Rectal smooth muscle tissue (tissue), 1 donor: ENCODE measurements around the gene PKP4.

Experiments used
- H3K27ac ChIP-seq: one replicate; pipeline ENCODE4 v1.7.0; 2013; ENCODE audit warnings: low read depth, low read length, inconsistent platforms
- H3K27me3 ChIP-seq: one replicate; pipeline ENCODE4 v1.7.0; 2013; ENCODE audit warnings: low read length; ENCODE audit not compliant: control insufficient read depth, insufficient read depth
- H3K36me3 ChIP-seq: one replicate; pipeline ENCODE4 v1.7.0; 2013; ENCODE audit warnings: low read length; ENCODE audit not compliant: control insufficient read depth, insufficient read depth
- H3K4me1 ChIP-seq: one replicate; pipeline ENCODE4 v1.7.0; 2013; ENCODE audit warnings: low read length; ENCODE audit not compliant: control insufficient read depth, insufficient read depth
- H3K4me3 ChIP-seq: one replicate; pipeline ENCODE4 v1.7.0; 2013; ENCODE audit warnings: low read length
- H3K9ac ChIP-seq: one replicate; pipeline ENCODE4 v1.7.0; 2013; ENCODE audit warnings: low read length

Gene PKP4

GRCh38 chr2:158599609-158600008, 142.9 kb downstream of the PKP4 start:
- H3K36me3 ChIP-seq: no peaks in the 10 kb centered on the region
- H3K4me3 ChIP-seq: no peak overlapping the region
- no peak overlapping the region for H3K9ac ChIP-seq
- H3K27ac ChIP-seq: no peak overlapping the region
- no peaks in the 10 kb centered on the region for H3K4me1 ChIP-seq
- H3K27me3 ChIP-seq: no peaks in the 10 kb centered on the region

GRCh38 chr2:158600155-158600802, 143.5 kb downstream of the PKP4 start:
- no peak overlapping the region for H3K4me3 ChIP-seq
- no peak overlapping the region for H3K27ac ChIP-seq
- H3K36me3 ChIP-seq: no peaks in the 10 kb centered on the region
- no peak overlapping the region for H3K9ac ChIP-seq
- H3K27me3 ChIP-seq: no peaks in the 10 kb centered on the region
- no peaks in the 10 kb centered on the region for H3K4me1 ChIP-seq

GRCh38 chr2:158602027-158602426, 145.3 kb downstream of the PKP4 start:
- Histone ChIP-seq H3K9ac (no peak overlapping the region), H3K4me3 (no peak overlapping the region), H3K27me3 (no peaks in the 10 kb centered on the region)

DNA sequence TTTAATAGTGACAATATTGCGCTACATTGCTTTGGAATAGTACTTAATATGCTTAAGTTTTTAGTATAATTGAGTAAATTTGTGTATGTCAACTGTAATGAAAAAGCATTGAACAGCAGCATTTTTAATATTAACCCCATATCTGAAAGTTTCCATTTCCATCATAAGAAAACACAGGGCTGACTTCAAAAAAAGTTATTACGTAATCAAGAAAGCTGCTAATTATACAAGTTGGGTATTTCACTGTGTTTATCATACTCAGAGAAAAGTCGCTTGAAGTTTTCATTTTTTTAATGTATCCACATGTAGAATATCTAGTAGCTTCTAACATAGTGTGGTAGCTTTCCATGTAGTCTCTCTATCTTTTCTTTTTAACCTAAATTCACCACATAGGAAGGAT, 146.5 kb downstream of the PKP4 start:
- H3K4me1 ChIP-seq: no peaks in the 10 kb centered on the region
- H3K9ac ChIP-seq: no peak overlapping the region
- no peak overlapping the region for H3K27ac ChIP-seq
- no peak overlapping the region for H3K4me3 ChIP-seq
- no peaks in the 10 kb centered on the region for H3K27me3 ChIP-seq
- H3K36me3 ChIP-seq: no peaks in the 10 kb centered on the region

More at GRCh38 chr2:158602027-158602426, 145.3 kb downstream of the PKP4 start:
- Histone ChIP-seq H3K36me3 (no peaks in the 10 kb centered on the region), H3K4me1 (no peaks in the 10 kb centered on the region), H3K27ac (no peak overlapping the region)

- Histone ChIP-seq H3K4me1 (no peaks in the 10 kb centered on the region), H3K4me3 (no peak overlapping the region), H3K36me3 (no peaks in the 10 kb centered on the region), H3K27me3 (no peaks in the 10 kb centered on the region), H3K9ac (no peak overlapping the region), H3K27ac (no peak overlapping the region)
These were observed 147.2 kb downstream of the PKP4 start for GRCh38 chr2:158603986-158604385.

- no peak overlapping the region for H3K4me3 ChIP-seq
- no peak overlapping the region for H3K27ac ChIP-seq
- H3K4me1 ChIP-seq: no peaks in the 10 kb centered on the region
- no peaks in the 10 kb centered on the region for H3K27me3 ChIP-seq
- no peaks in the 10 kb centered on the region for H3K36me3 ChIP-seq
- H3K9ac ChIP-seq: no peak overlapping the region
These were observed 153.3 kb downstream of the PKP4 start for GRCh38 chr2:158610059-158610458.

GRCh38 chr2:158616480-158617000, 159.8 kb downstream of the PKP4 start:
- Histone ChIP-seq H3K9ac (no peak overlapping the region), H3K4me3 (no peak overlapping the region), H3K4me1 (no peaks in the 10 kb centered on the region), H3K36me3 (no peaks in the 10 kb centered on the region), H3K27me3 (no peaks in the 10 kb centered on the region), H3K27ac (no peak overlapping the region)

- H3K27me3 ChIP-seq: no peaks in the 10 kb centered on the region
- H3K27ac ChIP-seq: no peak overlapping the region
- H3K36me3 ChIP-seq: no peaks in the 10 kb centered on the region
- no peak overlapping the region for H3K9ac ChIP-seq
- H3K4me1 ChIP-seq: no peaks in the 10 kb centered on the region
- H3K4me3 ChIP-seq: no peak overlapping the region
These were observed 162.2 kb downstream of the PKP4 start for GRCh38 chr2:158618891-158619490.

DNA sequence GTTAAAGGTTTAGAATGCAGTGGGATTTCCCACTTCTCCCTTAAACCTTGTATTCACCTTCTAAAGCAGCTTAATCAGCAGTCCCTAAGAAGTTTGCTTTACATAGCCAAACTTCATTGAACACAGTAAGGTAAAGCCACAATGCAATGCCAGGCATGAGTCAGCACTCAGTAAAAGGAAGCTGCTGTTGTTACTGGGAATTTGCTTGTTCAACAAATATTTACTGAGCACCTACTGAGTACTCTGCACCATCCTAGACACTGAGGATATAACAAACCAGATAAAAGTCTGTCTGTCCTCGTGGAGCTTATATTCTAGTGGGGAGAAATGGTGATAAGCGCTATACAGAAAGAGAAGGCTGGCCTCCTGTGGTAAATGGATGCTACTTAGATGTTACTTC, 162.7 kb downstream of the PKP4 start:
- no peak overlapping the region for H3K27ac ChIP-seq
- H3K4me3 ChIP-seq: no peak overlapping the region
- H3K27me3 ChIP-seq: no peaks in the 10 kb centered on the region
- H3K9ac ChIP-seq: no peak overlapping the region
- H3K36me3 ChIP-seq: no peaks in the 10 kb centered on the region
- no peaks in the 10 kb centered on the region for H3K4me1 ChIP-seq

GRCh38 chr2:158620656-158621055, 163.9 kb downstream of the PKP4 start:
- H3K4me3 ChIP-seq: no peak overlapping the region
- no peak overlapping the region for H3K27ac ChIP-seq
- H3K36me3 ChIP-seq: no peaks in the 10 kb centered on the region
- H3K9ac ChIP-seq: no peak overlapping the region
- no peaks in the 10 kb centered on the region for H3K4me1 ChIP-seq
- H3K27me3 ChIP-seq: no peaks in the 10 kb centered on the region

DNA sequence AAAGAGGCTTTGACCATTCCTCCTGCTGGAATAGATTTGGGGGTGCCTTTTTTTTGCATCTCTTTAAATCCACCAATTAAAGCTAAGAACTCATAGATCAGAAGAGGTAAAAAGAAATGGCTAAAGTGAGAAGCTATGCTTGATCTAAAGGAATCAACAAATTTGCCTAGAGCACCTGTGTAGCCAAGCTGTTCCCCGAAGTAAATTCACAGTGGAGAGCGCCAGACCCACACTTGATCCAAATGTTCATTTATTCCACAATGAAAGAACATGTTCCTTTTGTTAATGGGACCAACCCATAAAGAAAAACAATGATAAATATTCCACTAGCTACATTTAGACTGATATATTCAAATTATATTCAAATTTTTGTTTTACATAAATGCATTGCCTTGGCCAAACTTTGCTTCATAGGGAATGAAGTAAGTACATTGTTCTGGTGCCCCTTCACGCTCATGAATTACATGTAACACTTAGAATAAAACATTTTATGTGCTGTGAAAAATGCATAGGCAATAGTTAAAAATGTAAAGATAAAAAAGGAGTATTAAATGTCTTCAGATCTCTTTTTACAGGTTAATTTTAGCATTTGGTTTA, 167.4 kb downstream of the PKP4 start:
- H3K4me3 ChIP-seq: no peak overlapping the region
- no peaks in the 10 kb centered on the region for H3K36me3 ChIP-seq
- H3K4me1 ChIP-seq: no peaks in the 10 kb centered on the region
- H3K27ac ChIP-seq: no peak overlapping the region
- H3K27me3 ChIP-seq: no peaks in the 10 kb centered on the region
- H3K9ac ChIP-seq: no peak overlapping the region

GRCh38 chr2:158624961-158625360, 168.2 kb downstream of the PKP4 start:
- Histone ChIP-seq H3K27ac (no peak overlapping the region), H3K36me3 (no peaks in the 10 kb centered on the region), H3K4me1 (no peaks in the 10 kb centered on the region), H3K27me3 (no peaks in the 10 kb centered on the region), H3K9ac (no peak overlapping the region), H3K4me3 (no peak overlapping the region)

GRCh38 chr2:158629116-158629515, 172.4 kb downstream of the PKP4 start:
- Histone ChIP-seq H3K27ac (no peak overlapping the region), H3K9ac (no peak overlapping the region), H3K4me1 (no peaks in the 10 kb centered on the region), H3K36me3 (peaks cover 4% of the 10 kb centered on the region), H3K27me3 (no peaks in the 10 kb centered on the region), H3K4me3 (no peak overlapping the region)
